Stimulated activated CD8-positive, alpha-beta memory T cell treated with anti-CD3 and anti-CD28 coated beads, Interleukin-15, amount 100 ng/mL, for 48 hours (primary cell): ENCODE measurements around the gene RNF113B.

Experiments used
- DNase-seq, 2 donors: peaks; one replicate each; pipeline ENCODE4 v3.0.0-alpha.2; 2020; ENCODE audit warnings: low read depth in 2 of 2

RNF113B gene

DNA sequence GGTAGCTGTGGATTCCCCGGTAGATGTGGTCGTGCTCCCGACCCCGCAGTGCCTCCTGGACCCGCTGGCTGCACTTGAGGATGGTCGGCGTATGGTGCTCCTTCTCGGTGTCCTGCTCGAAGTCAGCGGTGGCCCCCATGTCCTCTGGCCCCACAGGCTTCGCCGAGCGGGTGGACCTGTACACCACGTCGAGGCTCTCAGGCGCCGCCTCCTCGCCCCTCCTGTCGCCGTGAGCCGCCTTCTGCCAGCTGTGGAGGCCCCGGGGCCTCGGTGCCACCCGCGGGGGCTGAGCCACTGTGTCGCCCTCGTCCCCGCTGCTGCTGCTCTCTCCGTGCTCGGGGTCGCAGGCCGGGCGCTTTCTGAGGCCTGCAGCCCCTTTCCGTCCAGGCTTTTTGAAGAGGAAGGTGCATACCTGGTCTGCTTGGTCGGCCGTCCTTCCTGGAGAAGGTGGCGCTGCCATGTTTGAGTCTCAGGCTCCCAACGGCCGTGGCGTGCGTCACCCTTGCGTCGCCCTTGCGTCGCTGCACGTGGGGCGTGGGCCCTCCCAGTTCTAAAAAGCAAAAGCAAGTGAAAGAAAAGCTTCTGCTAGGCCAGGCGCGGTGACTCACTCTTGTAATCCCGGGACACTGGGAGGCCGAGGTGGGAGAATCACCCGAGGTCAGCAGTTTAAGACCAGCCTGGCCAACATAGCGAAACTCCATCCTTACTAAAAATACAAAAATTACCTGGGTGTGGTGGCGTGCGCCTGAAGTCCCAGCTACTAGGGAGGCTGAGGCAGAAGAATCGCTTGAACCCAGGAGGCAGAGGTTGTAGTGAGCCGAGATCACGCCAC is at the start of gene RNF113B:
TSS of gene RNF113B (minus strand) at position 493 of the 832 bp plus-strand sequence. CDS start at position 460, 33 bp downstream.
- DNase-seq = no peak

DNA sequence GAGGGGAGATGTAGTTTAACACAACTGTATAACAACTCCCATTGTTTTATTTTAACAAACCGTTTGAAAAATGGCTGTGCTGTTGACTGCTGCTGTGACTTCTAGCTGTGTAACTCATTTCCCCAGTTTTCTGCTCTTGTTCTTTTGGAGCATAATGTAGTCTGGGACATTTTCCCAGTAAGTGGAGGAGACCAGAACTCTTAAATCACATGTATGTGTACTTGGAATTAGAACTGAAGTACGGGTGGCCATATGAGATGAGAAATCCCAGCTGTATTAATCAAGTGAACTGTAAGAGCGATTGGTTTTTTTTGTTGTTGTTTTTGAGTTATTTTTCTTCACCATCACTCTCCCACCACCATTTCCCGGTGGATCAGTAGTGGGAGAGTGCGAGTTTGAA is 49.4 kb upstream of the RNF113B start:
- no peak for DNase-seq

DNA sequence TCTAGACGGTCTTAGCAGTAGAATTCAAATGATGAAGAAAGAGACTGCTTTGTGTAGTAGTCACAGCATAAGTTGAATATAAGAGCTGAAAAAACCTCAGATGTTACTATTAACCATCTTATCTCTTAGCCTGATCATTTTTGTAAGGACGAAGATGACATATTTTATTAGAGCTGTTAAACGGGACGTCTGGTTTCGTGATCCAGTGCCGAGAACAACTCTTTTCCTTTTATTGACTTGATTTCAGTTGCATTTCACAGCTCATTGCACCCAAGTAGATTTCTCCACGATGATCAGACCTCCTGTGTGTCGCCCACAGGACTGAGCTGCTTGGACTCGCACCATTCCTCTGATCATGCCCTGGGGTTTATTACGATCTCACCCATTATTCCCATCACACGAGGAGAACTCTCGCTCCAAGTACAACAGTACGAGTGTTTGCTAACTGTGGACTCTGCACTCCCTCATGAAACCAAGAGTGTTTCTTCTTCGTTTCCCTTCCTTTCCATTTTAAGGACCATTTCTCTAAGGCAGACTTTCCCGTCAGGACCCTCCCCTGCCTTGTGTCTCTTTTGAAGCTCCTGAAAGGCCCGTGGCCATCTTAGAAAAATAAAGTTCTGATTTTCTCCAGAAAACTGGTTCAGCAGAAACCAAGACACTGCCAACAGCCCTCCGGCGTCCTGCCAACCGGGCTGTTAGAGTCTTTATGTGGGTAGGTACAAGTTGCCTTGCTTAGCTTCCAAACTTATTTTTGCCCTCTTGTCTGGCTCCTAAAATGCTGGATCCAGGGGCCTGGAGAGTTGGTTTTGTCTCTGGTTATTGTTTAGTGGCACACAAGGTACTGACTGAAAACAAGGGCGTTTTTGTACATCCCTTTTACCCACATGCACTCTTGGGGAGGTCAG is 48.2 kb upstream of the RNF113B start:
- DNase-seq = no peak

DNA sequence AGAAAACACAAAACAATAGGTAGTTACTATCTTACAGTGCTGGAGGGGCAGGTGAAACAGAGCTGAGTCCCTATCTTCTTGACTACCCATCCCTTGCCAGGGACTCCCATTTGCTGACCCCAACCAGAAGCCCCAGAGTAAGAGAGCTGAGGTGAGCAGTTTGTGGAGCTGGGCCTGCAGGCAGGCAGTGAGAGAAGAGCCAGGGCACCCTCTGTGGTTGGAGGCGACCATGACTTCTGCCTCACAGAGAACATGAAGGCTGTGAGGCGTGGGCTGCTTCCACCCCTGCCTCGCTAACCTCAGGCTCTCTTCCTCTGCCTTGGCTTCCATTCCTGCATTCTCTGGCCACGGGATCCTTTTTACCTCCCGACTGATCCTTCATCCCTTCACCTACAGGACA is 47.5 kb upstream of the RNF113B start:
- no peak for DNase-seq

DNA sequence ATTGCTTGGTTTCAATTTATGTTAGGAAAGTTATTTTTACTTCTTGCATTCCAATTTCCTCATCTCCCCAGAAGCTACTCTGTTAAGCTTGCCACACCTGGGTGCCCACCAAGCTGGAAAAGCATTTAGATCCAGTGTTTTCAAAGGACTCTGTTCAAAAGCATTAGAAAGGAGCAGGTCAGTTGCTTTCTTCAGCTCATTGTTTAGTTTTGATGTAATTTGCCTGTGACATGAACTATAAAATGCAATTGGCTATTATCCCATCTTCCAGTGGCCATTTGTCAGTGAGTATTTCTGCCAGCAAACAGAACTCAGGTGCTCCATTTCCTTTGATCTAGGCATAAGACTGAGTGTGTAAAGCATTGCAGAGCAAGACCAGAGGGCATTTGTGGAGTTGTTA is 46.7 kb upstream of the RNF113B start:
- no peak for DNase-seq

DNA sequence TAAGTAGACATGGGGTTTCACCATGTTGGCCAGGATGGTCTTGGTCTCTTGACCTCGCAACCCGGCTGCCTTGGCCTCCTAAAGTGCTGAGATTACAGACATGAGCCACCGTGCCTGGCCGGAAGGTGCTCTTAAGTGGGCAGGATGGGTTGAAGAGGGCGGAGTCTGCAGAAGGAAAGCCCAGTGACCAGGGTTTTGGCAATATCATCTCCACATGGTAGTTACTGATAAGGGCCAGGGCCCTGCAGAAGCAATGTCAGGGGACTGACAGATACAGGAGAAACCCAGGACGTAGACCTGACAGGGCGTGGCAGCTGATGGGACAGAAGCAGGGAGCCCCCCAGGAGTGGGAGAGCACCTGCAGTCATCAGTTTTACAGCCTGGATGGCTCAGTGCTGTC is 45.7 kb upstream of the RNF113B start:
- DNase-seq = no peak

DNA sequence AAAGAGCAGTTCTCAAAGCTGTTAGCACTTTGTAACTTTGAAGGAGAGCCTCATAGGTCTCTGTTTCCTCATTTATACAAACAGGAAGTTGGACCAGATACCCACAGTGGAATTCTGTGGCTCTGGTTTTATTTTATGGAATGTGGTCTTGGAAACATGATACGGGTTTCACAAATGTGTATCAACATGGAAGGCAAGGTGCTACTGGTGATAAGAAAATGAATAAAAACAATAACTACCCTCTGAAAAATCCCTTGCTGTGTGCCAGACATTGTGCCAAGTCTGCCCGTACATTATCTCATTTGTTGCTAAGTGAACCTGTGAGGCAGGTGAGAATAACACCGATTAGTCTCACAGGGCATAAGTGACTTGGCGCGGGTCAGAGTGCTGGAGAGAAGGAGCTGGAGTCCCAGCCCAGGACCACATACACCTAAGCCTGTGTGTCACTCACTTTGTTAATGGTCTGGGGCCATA is 45.0 kb upstream of the RNF113B start:
- DNase-seq = no peak

DNA sequence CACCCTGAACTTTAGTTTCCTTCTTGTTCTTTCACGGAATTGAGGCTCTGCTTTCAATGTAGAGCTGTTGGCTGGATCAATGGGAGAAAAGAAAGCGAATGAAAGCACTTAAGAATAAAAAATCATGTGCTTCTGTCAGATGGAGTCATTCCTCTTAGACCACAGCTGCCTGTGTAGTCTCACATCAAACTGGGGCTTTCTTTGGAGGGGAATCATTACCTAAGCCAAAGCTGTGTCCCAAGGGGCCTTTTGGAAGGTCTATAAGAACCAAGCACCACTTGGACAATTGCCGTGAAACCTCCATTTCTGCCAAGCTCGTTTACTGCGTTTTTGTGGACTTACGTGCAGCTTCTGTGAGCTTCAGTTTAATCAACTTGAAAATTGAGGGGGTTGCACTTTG is 44.2 kb upstream of the RNF113B start:
- no peak for DNase-seq

DNA sequence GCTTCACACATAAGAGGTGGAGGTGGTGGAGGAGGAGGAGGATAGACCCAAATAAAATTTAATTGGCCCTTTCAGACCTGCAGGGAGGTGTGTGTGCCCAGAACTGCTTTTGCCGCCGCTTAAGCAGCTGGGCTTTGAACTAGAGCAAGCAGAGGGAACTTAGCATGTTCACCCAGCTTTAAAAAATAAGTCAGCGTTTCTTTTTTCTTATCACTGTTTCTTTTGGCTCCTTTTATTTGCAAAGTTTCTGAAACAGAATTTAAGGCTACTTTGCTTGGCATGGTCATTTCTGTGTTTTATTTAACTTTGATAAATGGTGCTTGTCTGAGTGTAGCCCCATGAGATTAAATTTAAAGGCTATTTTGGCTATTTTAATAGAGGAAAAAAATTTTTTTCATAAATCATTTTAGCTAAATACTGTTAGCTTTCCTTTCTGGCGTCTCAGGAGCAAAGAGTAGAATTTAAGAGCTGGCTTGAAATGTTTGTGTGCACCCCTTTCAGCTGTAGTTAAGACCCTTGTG is 43.3 kb upstream of the RNF113B start:
- no peak for DNase-seq

DNA sequence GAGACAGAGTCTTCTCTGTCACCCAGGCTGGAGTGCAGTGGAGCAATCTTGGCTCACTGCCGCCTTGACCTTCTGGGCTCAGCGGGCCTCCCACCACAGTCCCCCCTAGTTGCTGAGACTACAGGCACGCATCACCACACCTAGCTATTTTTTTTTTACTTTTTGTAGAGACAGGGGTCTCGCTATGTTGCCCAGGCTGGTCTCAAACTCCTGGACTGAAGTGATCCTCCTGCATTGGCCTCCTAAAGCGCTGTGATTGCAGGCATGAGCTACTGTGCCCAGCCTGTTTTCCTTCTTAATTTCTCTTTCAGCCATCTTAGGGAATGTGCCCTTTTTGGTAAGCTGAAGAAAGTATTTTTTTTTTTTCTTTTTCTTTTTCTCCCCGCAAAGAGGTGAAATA is 42.6 kb upstream of the RNF113B start:
- no peak for DNase-seq

DNA sequence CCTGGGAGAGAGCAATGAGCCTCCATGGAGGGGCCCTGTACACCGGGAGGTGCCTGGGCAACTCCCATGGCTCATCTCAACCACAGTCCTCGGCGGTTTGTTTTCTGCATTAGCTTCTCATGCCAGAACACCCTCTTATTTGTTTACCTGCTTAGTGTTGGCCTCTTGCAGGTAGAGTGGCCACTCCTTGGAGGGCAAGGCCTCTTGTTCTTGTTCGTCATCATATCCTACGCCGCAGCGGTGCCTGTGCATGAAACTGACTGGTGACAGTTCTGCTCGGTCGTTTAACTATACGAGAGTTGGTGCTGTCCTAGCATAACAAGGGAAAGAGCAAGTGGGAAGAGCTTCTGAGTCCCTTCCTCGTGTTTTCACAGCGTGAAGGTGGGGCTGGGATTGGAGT is 40.5 kb upstream of the RNF113B start:
- no peak for DNase-seq

DNA sequence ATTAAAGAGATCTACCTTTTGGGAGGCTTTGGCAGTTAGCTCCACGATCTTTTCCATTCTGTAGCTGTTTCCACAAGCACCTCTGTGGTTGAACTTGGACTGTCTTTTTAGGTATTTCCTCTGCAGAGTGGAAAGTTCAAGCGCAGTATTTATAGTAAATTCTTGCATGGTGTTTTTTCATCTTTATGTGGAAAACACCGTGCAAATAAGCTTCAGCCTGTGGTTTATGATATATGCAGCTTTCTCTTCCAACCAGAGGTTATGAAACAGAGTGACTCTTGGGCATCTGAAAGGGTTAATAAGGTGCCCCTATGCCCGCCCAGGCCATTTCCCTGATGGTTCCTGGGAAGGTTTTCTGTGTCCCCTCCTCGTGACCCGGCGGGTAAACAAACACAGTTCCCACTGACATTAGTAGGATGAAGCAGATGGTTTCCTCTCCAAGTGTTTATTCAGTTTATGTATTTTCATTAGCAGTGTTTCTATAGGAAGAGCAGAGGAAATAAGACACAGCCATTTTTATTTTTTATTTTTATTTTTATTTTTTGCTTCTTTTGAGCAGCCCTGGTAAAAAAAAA is 39.7 kb upstream of the RNF113B start:
- no peak for DNase-seq

DNA sequence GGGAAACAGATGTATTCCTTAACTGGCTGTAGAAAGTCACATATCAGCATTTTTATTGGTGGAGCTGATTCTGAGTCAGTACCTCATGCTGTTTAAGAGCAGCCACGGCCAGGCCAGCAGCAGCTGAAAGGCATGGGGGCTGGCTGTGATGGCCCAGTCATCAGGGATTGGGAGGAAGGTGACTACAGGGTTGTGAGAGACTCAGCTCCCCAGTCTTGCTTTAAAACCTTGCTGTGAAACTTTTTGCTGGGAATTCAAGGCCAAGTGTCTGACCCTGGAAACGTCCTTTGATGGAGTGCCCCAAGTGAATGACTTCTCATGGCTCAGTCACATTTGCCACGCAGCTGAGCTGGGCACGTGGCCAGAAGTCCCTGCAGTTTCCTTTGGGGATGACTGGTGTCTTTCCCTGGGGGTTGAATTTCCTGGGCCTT is 39.1 kb upstream of the RNF113B start:
- DNase-seq = no peak

DNA sequence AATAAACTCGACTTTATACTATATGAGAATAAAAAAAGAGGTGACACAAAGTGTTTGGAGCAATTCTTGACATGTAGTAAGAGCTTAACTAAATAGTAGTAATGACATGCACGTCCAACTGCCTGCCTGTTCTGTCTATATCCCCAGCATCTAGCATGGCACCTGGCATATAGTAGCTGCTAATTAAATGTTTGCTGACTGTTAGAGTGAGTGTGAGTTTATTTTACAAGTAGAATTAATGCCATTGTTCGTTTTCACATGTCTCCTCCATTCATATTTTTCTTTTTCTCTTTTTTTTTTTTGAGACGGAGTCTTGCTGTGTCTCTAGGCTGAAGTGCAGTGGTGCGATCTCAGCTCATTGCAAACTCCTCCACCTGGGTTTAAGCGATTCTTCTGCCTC is 38.4 kb upstream of the RNF113B start:
- DNase-seq = no peak

DNA sequence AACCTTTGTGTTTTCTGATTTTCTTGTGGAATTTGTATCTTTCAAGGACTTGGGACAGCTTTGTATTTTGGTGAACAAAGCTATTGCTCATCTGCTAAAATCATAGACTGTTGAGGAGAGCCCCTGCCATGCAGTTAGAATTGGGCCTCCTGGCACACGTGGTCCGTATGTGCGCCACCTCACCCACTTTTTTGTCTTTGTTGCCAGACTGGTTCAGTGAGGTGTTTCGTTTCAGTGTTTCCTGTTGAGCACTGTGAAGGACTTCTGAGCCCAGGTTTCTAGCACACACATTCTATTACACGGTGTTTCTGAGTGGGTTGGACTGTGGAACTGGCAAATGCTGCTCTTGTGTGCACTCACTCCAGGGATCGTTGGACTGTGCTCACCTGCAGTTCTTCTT is 37.6 kb upstream of the RNF113B start:
- no peak for DNase-seq

DNA sequence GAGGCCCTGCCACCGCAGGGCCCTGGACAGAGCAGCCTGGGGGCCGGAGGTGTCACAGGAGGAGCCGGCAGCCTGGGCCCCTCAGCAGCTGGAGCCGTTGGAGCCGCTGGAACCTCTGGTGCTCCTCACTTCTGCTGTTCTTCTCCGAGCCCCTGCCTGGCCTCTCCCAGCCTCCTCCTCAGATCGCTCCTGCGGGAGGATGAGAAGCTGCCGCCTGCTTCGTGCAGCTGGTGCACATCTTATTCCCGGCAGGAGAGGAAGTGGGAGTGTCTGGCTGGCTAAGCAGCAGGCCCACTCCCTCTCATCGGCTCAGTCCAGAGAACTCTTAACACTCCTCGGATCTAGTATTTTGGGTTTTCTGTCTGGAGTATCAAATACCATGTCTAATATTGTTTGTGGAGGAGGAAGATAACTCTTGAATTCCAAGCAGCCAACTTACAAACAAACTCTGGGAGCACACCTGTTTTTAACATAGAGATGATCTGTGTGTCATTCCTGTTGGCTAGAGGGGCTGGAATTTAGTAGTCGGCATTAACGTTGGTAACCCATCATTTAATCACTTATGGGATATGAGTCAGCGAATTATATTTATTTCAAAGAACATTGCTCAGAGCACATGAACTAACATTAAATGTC is 37.1 kb upstream of the RNF113B start:
- DNase-seq = no peak

DNA sequence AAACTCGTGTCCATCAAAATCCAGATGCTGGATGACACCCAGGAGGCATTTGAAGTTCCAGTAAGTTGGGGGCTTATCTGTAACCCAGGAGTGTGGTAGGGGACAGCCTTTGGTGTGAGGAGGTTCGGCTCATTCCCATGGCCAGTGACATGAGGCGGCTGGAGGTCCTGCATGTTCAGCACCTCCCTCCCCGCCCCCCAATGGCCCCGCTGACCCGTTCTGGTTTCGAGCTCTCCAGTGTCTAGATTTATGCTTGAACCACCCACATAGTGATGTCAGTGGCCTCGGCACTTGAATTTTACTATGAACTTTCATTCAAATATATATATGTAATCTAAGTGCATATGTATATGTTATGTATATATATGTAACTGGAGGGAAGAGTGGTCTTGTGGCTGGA is 36.3 kb upstream of the RNF113B start:
- no peak for DNase-seq

DNA sequence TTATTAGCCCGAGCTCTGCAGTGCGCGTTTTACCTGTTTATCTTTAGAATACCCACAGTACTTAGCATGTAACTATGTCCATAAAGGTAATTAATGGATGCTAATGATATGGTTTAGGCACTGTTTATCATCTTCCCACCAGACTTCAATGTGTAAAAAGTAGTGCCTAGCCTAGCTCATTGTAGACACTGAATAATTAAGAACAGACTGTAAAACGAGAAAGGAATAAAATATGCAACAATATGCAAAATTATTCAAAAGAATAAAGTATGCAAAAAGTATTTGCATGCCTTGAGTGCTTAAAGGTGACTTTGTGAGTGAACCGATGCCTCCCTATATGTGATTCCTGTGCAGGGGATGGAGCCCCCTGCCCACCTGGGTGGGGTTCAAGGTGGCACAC is 35.7 kb upstream of the RNF113B start:
- no peak for DNase-seq

DNA sequence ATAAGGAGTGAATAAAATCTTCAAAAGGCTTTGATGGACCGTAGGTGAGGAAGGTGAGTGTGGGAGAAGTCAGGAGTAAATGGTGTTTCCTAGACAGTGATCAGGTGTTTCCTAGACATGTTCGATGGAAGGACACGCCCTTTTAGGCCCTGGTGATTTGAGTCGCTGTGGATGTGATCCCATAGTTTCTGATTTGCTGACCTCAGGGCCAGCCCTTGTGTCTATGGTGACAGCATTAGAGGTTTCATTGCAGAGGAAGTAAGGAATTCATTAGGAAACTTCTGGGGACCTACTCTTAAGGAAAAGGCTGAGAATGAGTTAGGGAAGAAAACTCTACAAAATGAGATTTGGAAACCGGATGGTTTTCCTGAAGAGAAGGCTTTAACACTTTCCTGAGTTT is 31.5 kb upstream of the RNF113B start:
- DNase-seq = no peak

DNA sequence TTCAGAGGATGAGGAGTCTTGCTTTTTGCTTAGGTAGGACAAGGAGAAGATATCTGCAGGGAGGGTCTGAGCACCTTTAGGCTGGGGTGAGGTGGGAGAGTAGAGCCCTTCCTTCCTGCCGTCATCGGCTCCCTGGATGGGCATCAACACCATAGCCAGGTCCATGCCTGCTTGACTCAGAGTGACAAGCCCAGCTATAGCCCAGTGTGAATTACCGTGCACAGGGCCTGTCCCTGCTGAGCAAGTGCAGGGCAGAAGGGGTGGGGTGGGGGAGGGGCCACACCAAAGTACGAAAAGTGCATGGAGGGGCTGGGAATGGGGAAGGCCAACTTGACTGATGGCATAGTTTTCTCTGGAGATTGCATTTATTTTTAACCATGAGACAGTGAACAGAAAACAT is 30.3 kb upstream of the RNF113B start:
- no peak for DNase-seq

DNA sequence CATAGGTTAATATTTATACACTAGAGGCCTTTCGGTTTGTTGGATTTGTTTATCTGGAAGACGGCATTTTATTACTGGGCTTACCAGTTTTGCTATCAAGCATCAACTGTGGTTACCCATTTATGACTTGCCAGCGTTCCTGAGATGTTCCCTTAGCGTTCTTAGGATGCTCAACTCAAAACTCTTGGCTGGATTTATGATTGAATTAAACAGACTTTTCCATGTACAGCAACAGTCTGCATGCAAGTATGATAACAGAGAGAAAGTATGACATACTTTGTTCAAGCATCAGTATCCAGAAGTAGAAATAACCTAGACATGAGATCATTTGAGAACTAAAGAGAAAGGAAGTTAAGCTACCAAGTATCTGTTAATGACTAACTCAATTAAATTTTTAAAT is 29.9 kb upstream of the RNF113B start:
- no peak for DNase-seq

DNA sequence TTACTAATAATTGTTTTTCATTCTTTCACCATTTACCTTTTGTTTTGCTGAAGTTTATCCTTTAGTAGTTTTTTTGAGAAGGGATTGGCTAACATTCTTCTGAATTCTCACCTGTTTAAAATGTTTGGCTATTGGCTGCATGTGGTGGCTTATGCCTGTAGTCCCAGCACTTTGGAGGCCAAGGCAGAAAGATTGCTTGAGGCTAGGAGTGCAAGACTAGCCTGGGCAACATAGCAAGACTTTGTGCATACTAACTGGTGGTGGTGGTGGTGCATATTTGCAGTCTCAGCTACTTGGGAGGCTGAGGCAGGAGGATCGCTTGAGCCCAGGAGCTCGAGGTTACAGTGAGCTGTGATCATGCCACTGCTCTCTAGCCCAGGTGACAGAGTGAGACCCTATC is 27.5 kb upstream of the RNF113B start:
- no peak for DNase-seq
